ENCODE data around the gene TCHHL1. TPM values are rescaled to one million over a fixed set of nuclear protein-coding genes. Genes with fewer than 3 reads are reported as not detected.
A peak's percentile ranks its signal among the peaks of the same experiment; 100 is the strongest.

Gene TCHHL1
- total and polyA plus RNA-seq, 2 of the 8 experiments (the other 6 are each of a cell fraction or from before 2014, with no cell fraction given), result not detected

GRCh38 chr1:152107984-152108881 lies 19.4 kb upstream of the TCHHL1 start:
- Histone ChIP-seq H3K36me3 (ENCODE audit: control insufficient read depth in 2 of 4, insufficient read depth in 4 of 4, low read length in 3 of 4) (peaks cover 0 to 2% (median 0%) of the 10 kb centered on the region in 4 experiments; a peak in 1 of 8 replicates), H4K20me1 (replicated peaks in 1 of 2; ENCODE audit: control insufficient read depth in 1 of 2, insufficient read depth in 2 of 2, low read length in 2 of 2) (peaks cover 0 to 1% of the 10 kb centered on the region in 2 experiments), H4K91ac (replicated peaks; ENCODE audit: insufficient read length, low read length) (no peak overlapping the region), H3K9me3 (ENCODE audit: insufficient read depth in 2 of 2, low read depth in 1 of 2, low read length in 1 of 2) (peaks cover 0 to 52% of the 10 kb centered on the region in 2 experiments; a peak in 1 of 4 replicates), H3K27me3 (replicated peaks in 1 of 4; ENCODE audit: control insufficient read depth in 3 of 4, extremely low read depth in 1 of 4, insufficient read depth in 3 of 4, low read length in 3 of 4) (peaks cover 54 to 71% (median 67%) of the 10 kb centered on the region in 4 experiments), H3K4ac (replicated peaks; ENCODE audit: insufficient read length, low read depth, low read length) (no peak overlapping the region), H3K56ac (replicated peaks; ENCODE audit: insufficient read length, low read depth, low read length) (no peak overlapping the region), H2BK12ac (ENCODE audit: low read depth, low read length) (no peak overlapping the region), H3K79me2 (ENCODE audit: control insufficient read depth in 1 of 2, insufficient read depth in 2 of 2, low read length in 2 of 2) (no peaks in the 10 kb centered on the region), H3K18ac (ENCODE audit: extremely low read depth, low read length) (no peak overlapping the region), H2BK20ac (ENCODE audit: low read length) (no peak overlapping the region), H3K23ac (ENCODE audit: insufficient read length) (no peak overlapping the region), H4K8ac (ENCODE audit: extremely low read depth, insufficient read depth, low read length) (no peak overlapping the region), H2BK5ac (ENCODE audit: low read depth, low read length) (no peak overlapping the region), H2BK120ac (replicated peaks; ENCODE audit: low read depth, low read length) (no peak overlapping the region), H3K79me1 (ENCODE audit: low read depth, low read length) (no peaks in the 10 kb centered on the region), H2AK5ac (ENCODE audit: low read depth, low read length) (no peak overlapping the region), H3K4me3 (ENCODE audit: extremely low read depth in 1 of 4, insufficient read depth in 2 of 4, low read depth in 3 of 4, low read length in 4 of 4) (peak overlapping the region in 3 of 4 experiments; percentile 5 to 29 (median 25); a peak in 4 of 8 replicates), H2AFZ (ENCODE audit: low read length) (peak overlapping the region; percentile 10; the same call in 1 of the 2 replicates), H2BK15ac (ENCODE audit: low read length) (no peak overlapping the region), H3K14ac (ENCODE audit: insufficient read length) (no peak overlapping the region), H3K9ac (replicated peaks in 1 of 4; ENCODE audit: extremely low read depth in 1 of 4, low read depth in 3 of 4, low read length in 3 of 4) (no peak overlapping the region), H3K27ac (ENCODE audit: low read depth, low read length) (no peak overlapping the region), H3K4me2 (ENCODE audit: insufficient read depth in 1 of 2, low read depth in 2 of 2, low read length in 2 of 2) (peak overlapping the region; percentile 42 to 51; a peak in 3 of 4 replicates), H3K23me2 (ENCODE audit: low read depth, low read length) (peaks cover 25% of the 10 kb centered on the region; the same call in 1 of the 2 replicates), H3K4me1 (replicated peaks in 1 of 4; ENCODE audit: control insufficient read depth in 3 of 4, insufficient read depth in 4 of 4, low read length in 3 of 4) (peaks cover 0 to 11% (median 4%) of the 10 kb centered on the region in 4 experiments; a peak in 5 of 7 replicates), H4K5ac (ENCODE audit: insufficient read length, low read depth, low read length) (no peak overlapping the region)
- DNase-seq (ENCODE audit: low read depth in 1 of 2, low spot score in 2 of 2), result peak in 1 of 2 experiments; percentile 54
- TF ChIP-seq HDAC6 (IDR thresholded peaks at IDR 0.05; ENCODE audit: low read depth, low read length) (no peak), SUZ12 (IDR thresholded peaks at IDR 0.05; ENCODE audit: low read length) (peak; percentile 82; the same call in 1 of the 2 replicates), EZH2 (IDR thresholded peaks at IDR 0.05; ENCODE audit: low read depth, low read length, severe bottlenecking) (peak; percentile 63), ASH2L (IDR thresholded peaks at IDR 0.05; ENCODE audit: low read length) (peak; percentile 56), CREB1 (IDR thresholded peaks at IDR 0.05) (0 out of 2 replicates have a peak, but pooled peaks have one; percentile 37), CBX5 (IDR thresholded peaks at IDR 0.05; ENCODE audit: low read depth, low read length) (no peak), KDM1A (IDR thresholded peaks at IDR 0.05; ENCODE audit: borderline replicate concordance, low read length) (peak; percentile 56; the same call in 1 of the 2 replicates), ATF3 (IDR thresholded peaks at IDR 0.05; ENCODE audit: insufficient read depth, low read depth, low read length) (no peak)
- WGBS, 2 experiments (ENCODE audit: extremely low coverage in 1 of 2, insufficient coverage in 1 of 2, insufficient read length in 1 of 2, insufficient replicate concordance in 2 of 2, low coverage in 1 of 2, low lambda C conversion rate in 2 of 2, missing lambda C conversion rate in 1 of 2), result 72% methylated on average over 38 of the region's 67 CpGs; no CpG with 5 or more reads in 1 of the 2 experiments
- ChIA-PET POLR2A (ENCODE audit: partially characterized antibody) (interaction anchor here (0.7 kb wide), 1 partner anchor 362 kb away, joined by 3 read pairs; no protein-coding TSS in a partner anchor), CTCF (ENCODE audit: partially characterized antibody) (interaction anchor here (0.9 to 1.1 kb wide), 3 partner anchors 104 to 350 kb away, joined by 3 to 4 read pairs (median 3); no protein-coding TSS in a partner anchor)
- FAIRE-seq, result no peak
